Measurements from ENCODE around the gene KIFC3. TPM values are rescaled to one million over a fixed set of nuclear protein-coding genes. Genes with fewer than 3 reads are reported as not detected.
"Not testable (repeated sequence)": the region's sequence is repeated elsewhere in the genome, so short reads cannot be mapped to it uniquely, and the experiment has no call there.

Gene KIFC3
- total and polyA plus RNA-seq, 2 donors (not counting 1 experiment from before 2014, with no cell fraction given): 0.07 to 0.67 TPM

DNA sequence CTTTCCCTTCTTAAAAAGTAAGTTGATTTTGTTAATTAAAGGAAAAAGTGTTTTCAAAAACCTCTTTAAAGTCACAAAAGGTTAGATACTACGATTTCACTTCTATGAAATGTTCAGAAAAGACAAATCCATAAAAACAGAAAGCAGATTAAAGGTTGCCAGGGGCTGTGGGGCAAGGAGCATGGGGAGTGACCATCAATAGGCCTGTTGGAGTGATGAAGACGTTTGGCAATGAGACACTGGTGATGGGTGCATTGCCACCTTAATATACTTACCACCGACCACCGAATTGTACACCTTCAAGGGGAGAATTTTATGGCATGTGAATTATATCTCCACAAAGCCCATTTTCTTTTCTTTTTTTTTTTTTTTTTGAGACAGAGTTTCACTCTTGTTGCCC lies 19.2 kb downstream of the KIFC3 start:
- ATAC-seq (ENCODE audit: low read depth) (no peak), DNase-seq (no peak)
- H3K27ac Mint-ChIP-seq: no peak overlapping the region
- Histone ChIP-seq H4K20me1 (ENCODE audit: control insufficient read depth, insufficient read depth, low read length, poor library complexity, severe bottlenecking) (no peaks in the 10 kb centered on the region), H3K4me2 (replicated peaks; ENCODE audit: low read depth, low read length, poor library complexity, severe bottlenecking) (no peak overlapping the region), H3K9ac (ENCODE audit: low read length) (no peak overlapping the region), H3K4me1 (ENCODE audit: control insufficient read depth in 2 of 2, insufficient read depth in 2 of 2, low read length in 2 of 2) (no peaks in the 10 kb centered on the region), H2AFZ (ENCODE audit: insufficient read depth, low read depth, low read length, poor library complexity, severe bottlenecking) (no peak overlapping the region), H3K27ac (ENCODE audit: low read length in 2 of 2) (no peak overlapping the region), H3K4me3 (ENCODE audit: control extremely low read depth in 1 of 5, extremely low read depth in 1 of 5, insufficient read depth in 1 of 5, low read depth in 2 of 5, low read length in 4 of 5) (no peak overlapping the region), H3K79me2 (ENCODE audit: control insufficient read depth, insufficient read depth, low read length) (no peaks in the 10 kb centered on the region), H3K36me3 (replicated peaks in 1 of 2; ENCODE audit: control extremely low read depth in 1 of 2, control insufficient read depth in 1 of 2, extremely low read depth in 1 of 2, insufficient read depth in 2 of 2, low read length in 1 of 2) (no peaks in the 10 kb centered on the region), H3K27me3 (replicated peaks in 1 of 4; ENCODE audit: control extremely low read depth in 1 of 4, control insufficient read depth in 3 of 4, insufficient read depth in 4 of 4, low read length in 3 of 4) (no peaks in the 10 kb centered on the region), H3K9me3 (ENCODE audit: control extremely low read depth in 1 of 3, control insufficient read depth in 2 of 3, insufficient read depth in 1 of 3, low read length in 2 of 3) (no peaks in the 10 kb centered on the region)
- ChIA-PET POLR2A (no interaction called here), CTCF (no interaction called here)
- peaks cover 4% of the 10 kb centered on the region for H3K27me3 Mint-ChIP-seq
- H3K9me3 Mint-ChIP-seq (ENCODE audit: insufficient read depth): no peaks in the 10 kb centered on the region
- no peak overlapping the region for H3K4me3 Mint-ChIP-seq
- TF ChIP-seq, protein P1, sequence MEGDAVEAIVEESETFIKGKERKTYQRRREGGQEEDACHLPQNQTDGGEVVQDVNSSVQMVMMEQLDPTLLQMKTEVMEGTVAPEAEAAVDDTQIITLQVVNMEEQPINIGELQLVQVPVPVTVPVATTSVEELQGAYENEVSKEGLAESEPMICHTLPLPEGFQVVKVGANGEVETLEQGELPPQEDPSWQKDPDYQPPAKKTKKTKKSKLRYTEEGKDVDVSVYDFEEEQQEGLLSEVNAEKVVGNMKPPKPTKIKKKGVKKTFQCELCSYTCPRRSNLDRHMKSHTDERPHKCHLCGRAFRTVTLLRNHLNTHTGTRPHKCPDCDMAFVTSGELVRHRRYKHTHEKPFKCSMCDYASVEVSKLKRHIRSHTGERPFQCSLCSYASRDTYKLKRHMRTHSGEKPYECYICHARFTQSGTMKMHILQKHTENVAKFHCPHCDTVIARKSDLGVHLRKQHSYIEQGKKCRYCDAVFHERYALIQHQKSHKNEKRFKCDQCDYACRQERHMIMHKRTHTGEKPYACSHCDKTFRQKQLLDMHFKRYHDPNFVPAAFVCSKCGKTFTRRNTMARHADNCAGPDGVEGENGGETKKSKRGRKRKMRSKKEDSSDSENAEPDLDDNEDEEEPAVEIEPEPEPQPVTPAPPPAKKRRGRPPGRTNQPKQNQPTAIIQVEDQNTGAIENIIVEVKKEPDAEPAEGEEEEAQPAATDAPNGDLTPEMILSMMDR (IDR thresholded peaks at IDR 0.05): no peak
- no peak for TF ChIP-seq EZH2 (IDR thresholded peaks at IDR 0.05; ENCODE audit: borderline replicate concordance, insufficient read depth, low read depth, low read length, poor library complexity, severe bottlenecking)
- H3K4me1 Mint-ChIP-seq: no peaks in the 10 kb centered on the region
- no CpG with 5 or more reads among the region's 4 CpGs for WGBS (ENCODE audit: insufficient coverage)
- intact Hi-C loops (cut with micrococcal nuclease): no loop called here

DNA sequence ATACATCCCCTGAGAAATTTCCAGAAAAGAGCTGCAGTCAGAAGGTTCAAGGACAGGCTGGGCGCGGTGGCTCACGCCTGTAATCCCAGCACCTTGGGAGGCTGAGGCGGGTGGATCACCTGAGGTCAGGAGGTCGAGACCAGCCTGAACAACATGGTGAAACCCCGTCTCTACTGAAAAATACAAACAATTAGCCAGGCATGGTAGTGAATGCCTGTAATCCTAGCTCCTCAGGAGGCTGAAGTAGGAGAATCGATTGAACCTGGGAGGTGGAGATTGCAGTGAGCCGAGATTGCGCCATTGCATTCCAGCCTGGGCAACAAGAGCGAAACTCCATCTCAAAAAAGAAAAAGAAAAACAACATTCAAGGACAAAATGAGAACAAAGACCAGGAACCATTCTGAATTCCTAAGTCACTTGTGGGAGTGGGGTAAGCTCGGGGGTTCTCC lies 19.7 kb downstream of the KIFC3 start:
- H4K20me1 ChIP-seq (ENCODE audit: control insufficient read depth, insufficient read depth, low read length, poor library complexity, severe bottlenecking); H3K4me1 Mint-ChIP-seq; H3K27ac ChIP-seq (ENCODE audit: low read length in 2 of 2); H3K9ac ChIP-seq (ENCODE audit: low read length); H3K9me3 Mint-ChIP-seq (ENCODE audit: insufficient read depth); H3K27ac Mint-ChIP-seq; DNase-seq; H3K27me3 ChIP-seq (replicated peaks in 1 of 4; ENCODE audit: control extremely low read depth in 1 of 4, control insufficient read depth in 3 of 4, insufficient read depth in 4 of 4, low read length in 3 of 4); H3K9me3 ChIP-seq (ENCODE audit: control extremely low read depth in 1 of 3, control insufficient read depth in 2 of 3, insufficient read depth in 1 of 3, low read length in 2 of 3); H3K4me3 Mint-ChIP-seq; H3K79me2 ChIP-seq (ENCODE audit: control insufficient read depth, insufficient read depth, low read length); POLR2A ChIA-PET; ATAC-seq (ENCODE audit: low read depth); intact Hi-C loops (cut with micrococcal nuclease); H3K4me3 ChIP-seq (ENCODE audit: control extremely low read depth in 1 of 5, extremely low read depth in 1 of 5, insufficient read depth in 1 of 5, low read depth in 2 of 5, low read length in 4 of 5); H3K36me3 ChIP-seq (replicated peaks in 1 of 2; ENCODE audit: control extremely low read depth in 1 of 2, control insufficient read depth in 1 of 2, extremely low read depth in 1 of 2, insufficient read depth in 2 of 2, low read length in 1 of 2); H3K4me1 ChIP-seq (ENCODE audit: control insufficient read depth in 2 of 2, insufficient read depth in 2 of 2, low read length in 2 of 2); H3K27me3 Mint-ChIP-seq; H3K4me2 ChIP-seq (replicated peaks; ENCODE audit: low read depth, low read length, poor library complexity, severe bottlenecking); CTCF ChIA-PET; H2AFZ ChIP-seq (ENCODE audit: insufficient read depth, low read depth, low read length, poor library complexity, severe bottlenecking): not testable (repeated sequence)
- 100% methylated on average over 5 of the region's 11 CpGs for WGBS (ENCODE audit: insufficient coverage)
